Subcutaneous abdominal adipose tissue (tissue), 5 donors: Measurements from ENCODE around the gene DNAJC6.

ENCODE experiments used
- H3K27ac ChIP-seq: one replicate; pipeline ENCODE4 v1.7.0; 2013; ENCODE audit warnings: low read depth, mild to moderate bottlenecking, inconsistent platforms, low read length, moderate library complexity
- H3K27me3 ChIP-seq, 5 donors: one replicate each; pipeline ENCODE4 v1.7.0; 2013; ENCODE audit warnings: low read length in 5 of 5, inconsistent platforms in 1 of 5; ENCODE audit not compliant: control insufficient read depth in 5 of 5, insufficient read depth in 4 of 5
- H3K36me3 ChIP-seq, 5 donors: one replicate each; pipeline ENCODE4 v1.7.0; 2013; ENCODE audit warnings: low read length in 5 of 5; ENCODE audit not compliant: control insufficient read depth in 5 of 5, insufficient read depth in 5 of 5
- H3K4me1 ChIP-seq, 5 donors: one replicate each; pipeline ENCODE4 v1.7.0; 2013; ENCODE audit warnings: low read length in 5 of 5, mild to moderate bottlenecking in 3 of 5, moderate library complexity in 1 of 5; ENCODE audit not compliant: control insufficient read depth in 5 of 5, insufficient read depth in 5 of 5
- H3K4me3 ChIP-seq, 5 donors: one replicate each; pipeline ENCODE4 v1.7.0; 2013; ENCODE audit warnings: low read length in 5 of 5, low read depth in 1 of 5
- H3K9ac ChIP-seq, 5 donors: one replicate each; pipeline ENCODE4 v1.7.0; 2013; ENCODE audit warnings: low read length in 5 of 5, mild to moderate bottlenecking in 4 of 5, moderate library complexity in 3 of 5
- H3K9me3 ChIP-seq, 5 donors: one replicate each; pipeline ENCODE4 v1.7.0; 2013; ENCODE audit warnings: low read length in 5 of 5; ENCODE audit not compliant: control insufficient read depth in 5 of 5
- donor health status: healthy.
- donor health status: healthy.
- donor health status: healthy.
- donor health status: healthy.
- donor health status: healthy.

The DNAJC6 gene

DNA sequence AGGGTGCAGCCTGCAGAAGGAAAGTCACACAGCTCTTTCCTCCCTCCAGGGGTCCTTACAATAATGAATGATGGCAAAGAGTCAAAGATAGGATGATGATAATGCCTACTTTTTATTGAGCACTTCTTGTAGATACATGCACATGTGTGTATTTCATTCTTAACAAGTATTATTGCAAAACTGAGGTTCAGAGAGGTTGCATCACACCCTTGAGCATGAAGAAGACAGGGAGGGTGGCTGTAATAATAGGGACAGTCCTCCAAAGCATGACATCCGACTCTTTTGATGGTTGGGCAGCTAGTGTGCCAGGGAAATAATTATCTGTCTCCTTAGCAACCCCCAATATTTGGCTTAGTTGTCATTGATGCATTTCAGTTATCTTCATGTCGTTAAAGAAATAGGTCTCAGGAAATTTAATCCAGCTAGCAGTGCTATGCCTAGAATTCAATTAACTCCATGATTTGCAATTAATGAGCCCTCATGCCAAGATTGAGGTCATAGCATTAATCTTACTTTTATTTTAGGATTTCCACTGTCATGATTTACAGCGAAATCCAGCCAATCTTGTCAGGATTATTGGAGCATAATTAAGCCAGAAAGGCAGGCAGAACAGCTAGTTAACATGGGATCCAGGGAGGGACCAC is 35.0 kb downstream of the DNAJC6 start:
- H3K27ac ChIP-seq = no peak overlapping the region
- H3K36me3 ChIP-seq = no peaks in the 10 kb centered on the region
- H3K9ac ChIP-seq = no peak overlapping the region
- H3K27me3 ChIP-seq = no peaks in the 10 kb centered on the region
- H3K4me1 ChIP-seq = no peaks in the 10 kb centered on the region
- no peaks in the 10 kb centered on the region for H3K9me3 ChIP-seq
- no peak overlapping the region for H3K4me3 ChIP-seq

DNA sequence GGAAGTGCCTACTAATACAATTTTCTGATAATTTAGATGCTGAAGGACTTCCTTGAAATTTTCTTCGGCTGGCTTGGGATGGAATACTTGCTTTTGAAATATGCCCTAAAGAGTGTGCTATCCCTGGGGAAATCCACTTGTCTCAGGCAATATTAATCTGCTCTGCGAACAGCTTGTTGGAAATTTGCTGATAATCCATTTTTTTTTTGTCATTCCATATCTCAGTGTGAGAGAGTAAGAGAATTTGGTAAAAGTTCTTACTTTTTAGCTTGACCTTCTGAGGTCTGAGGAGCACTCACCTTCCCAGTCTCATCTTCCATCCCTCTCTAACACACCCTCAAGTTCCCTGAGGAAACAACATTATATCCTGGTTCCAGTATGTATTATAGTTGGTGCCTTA is 36.8 kb downstream of the DNAJC6 start:
- no peaks in the 10 kb centered on the region for H3K9me3 ChIP-seq
- no peak overlapping the region for H3K4me3 ChIP-seq
- H3K36me3 ChIP-seq = no peaks in the 10 kb centered on the region
- H3K4me1 ChIP-seq = no peaks in the 10 kb centered on the region
- H3K27ac ChIP-seq = no peak overlapping the region
- no peak overlapping the region for H3K9ac ChIP-seq
- H3K27me3 ChIP-seq = no peaks in the 10 kb centered on the region

DNA sequence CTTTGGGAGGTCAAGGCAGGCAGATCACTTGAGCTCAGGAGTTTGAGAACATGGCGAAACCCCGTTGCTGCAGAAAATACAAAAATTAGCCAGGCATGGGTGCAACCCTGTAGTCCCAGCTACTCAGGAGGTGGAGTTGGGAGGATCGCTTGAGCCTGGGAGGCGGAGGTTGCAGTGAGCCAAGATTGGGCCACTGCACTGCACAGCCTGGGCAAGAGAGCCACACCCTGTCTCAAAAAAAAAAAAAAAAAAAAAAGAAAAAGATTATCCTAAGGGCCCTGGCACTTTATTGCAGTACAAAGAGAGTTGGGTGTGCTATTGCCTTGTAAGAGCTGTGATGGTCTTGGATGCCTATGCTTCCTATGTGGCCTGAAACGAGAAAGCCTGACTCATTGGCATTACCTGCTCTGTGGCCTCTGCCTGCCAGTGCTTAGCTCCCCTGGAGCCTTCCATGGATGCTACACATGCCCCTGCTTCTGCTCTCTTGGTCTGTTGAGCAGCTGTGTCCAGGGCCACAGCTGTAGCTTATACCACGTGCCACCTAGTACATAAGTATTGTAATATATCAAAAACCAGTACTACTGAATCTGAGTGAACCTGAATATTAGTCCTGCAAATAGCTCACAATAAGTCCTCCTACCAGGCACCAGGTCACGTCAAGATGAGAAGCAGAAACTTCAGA is 45.8 kb downstream of the DNAJC6 start:
- Histone ChIP-seq H3K36me3 (no peaks in the 10 kb centered on the region), H3K27me3 (no peaks in the 10 kb centered on the region), H3K4me1 (no peaks in the 10 kb centered on the region), H3K4me3 (no peak overlapping the region), H3K27ac (no peak overlapping the region), H3K9me3 (no peaks in the 10 kb centered on the region), H3K9ac (no peak overlapping the region)

DNA sequence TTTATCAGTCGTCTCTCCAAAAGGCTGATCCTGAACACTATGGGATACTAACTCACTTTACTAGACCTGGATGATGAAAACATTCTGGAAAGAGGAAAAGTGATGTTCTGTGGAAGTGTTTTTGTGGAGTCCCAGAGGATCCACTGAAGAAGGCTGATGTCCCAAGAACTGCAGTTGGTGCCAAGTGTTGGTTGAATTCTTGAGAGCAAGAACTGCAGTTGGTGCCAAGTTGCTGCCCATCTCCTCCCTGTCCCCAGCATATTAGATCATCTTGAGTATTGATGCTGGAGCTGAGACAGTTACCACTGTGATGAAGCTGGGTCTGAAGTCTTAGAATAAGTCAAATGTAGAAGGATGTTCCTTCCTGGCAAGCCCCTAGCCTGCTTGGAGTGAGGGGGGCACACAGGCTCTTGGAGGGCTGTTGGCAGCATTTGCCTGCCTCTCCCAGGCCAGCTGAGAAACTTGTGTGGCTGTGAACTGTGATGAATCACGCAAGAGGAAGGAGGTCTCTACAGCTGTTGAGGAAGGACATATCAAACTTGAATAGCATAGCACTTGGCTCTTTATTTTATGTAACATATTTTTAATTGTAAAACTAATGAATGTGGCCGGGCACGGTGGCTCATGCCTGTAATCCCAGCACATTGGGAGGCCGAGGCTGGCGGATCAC is 48.1 kb downstream of the DNAJC6 start:
- Histone ChIP-seq H3K4me1 (no peaks in the 10 kb centered on the region), H3K27ac (no peak overlapping the region), H3K9me3 (no peaks in the 10 kb centered on the region), H3K4me3 (no peak overlapping the region), H3K36me3 (no peaks in the 10 kb centered on the region), H3K9ac (no peak overlapping the region), H3K27me3 (no peaks in the 10 kb centered on the region)

DNA sequence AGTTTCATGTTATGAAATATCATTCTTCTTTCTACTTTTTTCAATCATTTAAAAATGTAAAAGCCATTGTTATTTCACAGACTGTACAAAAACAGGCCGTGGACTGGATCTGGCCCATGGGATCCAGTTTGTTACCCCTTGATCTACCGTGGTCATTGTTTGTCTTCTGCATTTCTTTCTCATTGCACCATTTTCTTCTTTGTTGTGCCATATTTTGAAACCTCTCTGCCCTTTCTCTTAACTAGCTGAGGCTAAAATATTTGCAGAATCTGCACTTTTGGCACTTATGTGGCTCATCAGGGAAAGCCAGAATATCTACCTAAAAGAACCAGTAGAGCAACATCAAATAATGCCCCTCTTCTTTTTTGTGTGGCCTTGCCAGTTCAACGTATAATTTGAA is 50.5 kb downstream of the DNAJC6 start:
- no peak overlapping the region for H3K9ac ChIP-seq
- H3K27me3 ChIP-seq = no peaks in the 10 kb centered on the region
- no peak overlapping the region for H3K4me3 ChIP-seq
- no peaks in the 10 kb centered on the region for H3K9me3 ChIP-seq
- no peaks in the 10 kb centered on the region for H3K36me3 ChIP-seq
- no peaks in the 10 kb centered on the region for H3K4me1 ChIP-seq
- no peak overlapping the region for H3K27ac ChIP-seq

DNA sequence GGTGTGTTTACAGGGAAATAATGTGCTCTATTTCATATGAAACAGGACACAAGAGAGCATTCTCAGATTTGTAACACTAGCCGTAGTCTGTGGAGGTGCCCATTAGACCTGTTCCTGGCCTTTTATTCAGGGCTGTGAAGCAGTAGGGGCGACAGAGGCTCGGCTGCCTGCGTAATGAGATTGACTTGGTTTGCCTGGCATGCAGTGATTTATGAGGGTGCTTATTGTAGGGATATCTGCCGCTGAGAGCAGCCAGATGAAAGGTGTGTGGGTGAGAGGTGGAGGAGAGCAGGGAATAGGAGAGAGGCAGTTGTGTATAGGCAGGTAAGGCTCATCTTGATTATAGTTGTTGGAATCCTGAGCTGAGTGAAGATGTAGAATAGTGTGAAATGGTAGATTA is 51.3 kb downstream of the DNAJC6 start:
- Histone ChIP-seq H3K4me3 (no peak overlapping the region), H3K27ac (no peak overlapping the region), H3K36me3 (no peaks in the 10 kb centered on the region), H3K27me3 (no peaks in the 10 kb centered on the region), H3K4me1 (no peaks in the 10 kb centered on the region), H3K9me3 (no peaks in the 10 kb centered on the region), H3K9ac (no peak overlapping the region)

DNA sequence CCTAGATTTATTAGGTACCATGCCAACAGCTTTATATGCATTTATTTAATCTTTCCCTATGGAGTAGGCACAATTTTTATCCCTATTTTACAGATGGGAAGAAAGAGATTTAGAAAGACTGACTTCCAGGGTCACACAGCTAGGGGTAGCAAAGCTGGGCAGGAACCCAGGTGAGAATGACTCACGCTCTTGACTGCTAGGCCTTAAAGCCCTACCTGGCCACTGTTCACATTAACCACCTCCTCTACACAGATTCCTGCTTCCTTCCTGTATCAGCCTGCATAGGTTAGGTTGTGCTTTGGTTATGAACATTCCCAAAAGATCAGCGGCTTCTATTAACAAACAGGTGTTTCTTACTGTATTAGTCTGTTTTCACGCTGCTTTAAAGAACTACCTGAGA is 53.2 kb downstream of the DNAJC6 start:
- no peaks in the 10 kb centered on the region for H3K27me3 ChIP-seq
- no peaks in the 10 kb centered on the region for H3K9me3 ChIP-seq
- no peak overlapping the region for H3K9ac ChIP-seq
- no peak overlapping the region for H3K4me3 ChIP-seq
- H3K36me3 ChIP-seq = no peaks in the 10 kb centered on the region
- H3K27ac ChIP-seq = no peak overlapping the region
- H3K4me1 ChIP-seq = no peaks in the 10 kb centered on the region

DNA sequence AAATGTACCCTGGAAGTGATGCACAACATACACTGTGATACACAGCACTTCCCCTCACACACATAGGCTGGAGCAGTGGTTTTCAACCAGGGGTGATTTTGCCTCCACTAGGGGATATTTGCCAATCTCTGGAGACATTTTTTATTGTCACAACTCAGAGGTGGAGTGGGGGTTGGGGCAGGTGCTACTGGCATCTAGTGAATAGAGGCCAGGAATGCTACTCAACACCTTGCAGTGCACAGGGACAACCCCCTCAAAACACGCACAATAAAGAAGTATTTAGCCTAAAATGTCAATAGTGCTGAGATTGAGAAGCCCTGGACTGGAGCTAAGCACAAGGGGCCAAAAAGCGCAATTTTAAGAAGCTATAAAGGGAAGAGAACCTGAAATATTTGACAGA is 54.1 kb downstream of the DNAJC6 start:
- no peak overlapping the region for H3K27ac ChIP-seq
- H3K4me1 ChIP-seq = no peaks in the 10 kb centered on the region
- no peaks in the 10 kb centered on the region for H3K9me3 ChIP-seq
- H3K27me3 ChIP-seq = no peaks in the 10 kb centered on the region
- H3K4me3 ChIP-seq = no peak overlapping the region
- no peak overlapping the region for H3K9ac ChIP-seq
- H3K36me3 ChIP-seq = no peaks in the 10 kb centered on the region

DNA sequence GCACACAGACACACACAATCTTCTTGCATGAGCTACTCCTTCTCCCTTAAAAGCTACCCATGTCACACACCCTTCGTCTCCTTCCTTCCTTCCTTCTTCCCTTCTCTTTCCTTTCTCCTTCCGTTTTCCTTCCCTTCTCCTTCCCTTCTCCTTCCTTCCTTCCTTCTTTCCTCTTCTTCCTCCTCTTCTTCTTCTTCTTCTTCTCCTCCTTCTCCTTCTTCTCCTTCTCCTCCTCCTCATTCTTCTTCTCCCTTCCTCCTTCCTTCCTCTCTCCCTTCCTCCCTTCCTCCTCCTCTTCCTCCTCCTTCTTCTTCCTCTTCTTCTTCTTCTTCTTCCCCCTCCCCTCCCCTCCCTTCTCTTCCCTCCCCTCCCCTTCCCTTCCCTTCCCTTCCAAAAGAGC is 59.1 kb downstream of the DNAJC6 start:
- Histone ChIP-seq H3K27ac (no peak overlapping the region), H3K9me3 (no peaks in the 10 kb centered on the region), H3K27me3 (no peaks in the 10 kb centered on the region), H3K4me1 (peaks cover 0 to 8% (median 0%) of the 10 kb centered on the region in 5 donors), H3K36me3 (no peaks in the 10 kb centered on the region), H3K9ac (no peak overlapping the region), H3K4me3 (no peak overlapping the region)

DNA sequence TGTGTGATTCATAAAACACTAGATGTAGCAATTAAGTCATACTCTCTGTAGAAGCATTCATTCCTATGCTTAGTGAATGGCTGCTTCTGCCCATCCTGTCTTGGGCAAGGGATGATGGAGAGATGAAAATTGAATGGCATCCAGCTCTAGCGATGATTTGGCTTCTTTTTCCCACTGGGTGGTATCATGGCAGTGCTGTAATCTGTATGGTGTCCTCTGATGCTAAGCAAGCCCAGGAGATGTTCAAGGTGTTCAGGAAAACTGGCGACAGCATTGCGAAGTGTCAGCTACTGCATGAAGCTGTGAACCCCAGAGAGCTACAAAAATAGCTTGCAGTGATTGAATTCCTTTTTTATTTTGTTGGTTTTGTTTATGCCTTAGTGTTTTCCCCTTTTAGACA is 62.2 kb downstream of the DNAJC6 start:
- H3K4me1 ChIP-seq = peaks cover 0 to 8% (median 0%) of the 10 kb centered on the region in 5 donors
- H3K36me3 ChIP-seq = no peaks in the 10 kb centered on the region
- no peaks in the 10 kb centered on the region for H3K9me3 ChIP-seq
- H3K27ac ChIP-seq = no peak overlapping the region
- no peak overlapping the region for H3K4me3 ChIP-seq
- H3K9ac ChIP-seq = no peak overlapping the region
- H3K27me3 ChIP-seq = no peaks in the 10 kb centered on the region
